GM18502 (cell line): ENCODE measurements around the gene URM1.

Source experiments
- ATAC-seq: cut with Tn5 transposase; IDR thresholded peaks from one replicate; pipeline ENCODE4 v1.9.1; 2021; ENCODE audit warnings: mild to moderate bottlenecking; ENCODE audit not compliant: unreplicated experiment, poor library complexity

The URM1 gene

DNA sequence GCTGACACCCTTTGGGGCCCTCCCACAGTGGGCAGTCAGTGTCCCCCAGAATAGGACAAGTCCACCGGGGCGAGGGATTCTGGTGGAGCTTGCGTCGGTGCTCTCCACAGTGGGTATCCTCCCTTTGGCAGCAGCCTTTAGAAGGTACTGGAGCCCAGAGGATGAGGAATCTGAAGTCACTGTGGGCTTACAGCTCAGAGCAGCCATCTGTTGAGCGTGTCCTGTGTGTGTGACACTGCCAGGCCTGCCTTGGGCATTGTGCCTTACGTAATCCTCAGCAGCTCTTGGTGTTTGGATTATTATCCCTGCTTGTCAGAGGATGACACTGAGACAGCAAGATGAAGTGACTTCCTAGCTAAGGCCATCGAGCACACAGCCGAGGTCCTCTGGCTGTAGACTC is 12.6 kb downstream of the URM1 start:
- ATAC-seq = no peak

DNA sequence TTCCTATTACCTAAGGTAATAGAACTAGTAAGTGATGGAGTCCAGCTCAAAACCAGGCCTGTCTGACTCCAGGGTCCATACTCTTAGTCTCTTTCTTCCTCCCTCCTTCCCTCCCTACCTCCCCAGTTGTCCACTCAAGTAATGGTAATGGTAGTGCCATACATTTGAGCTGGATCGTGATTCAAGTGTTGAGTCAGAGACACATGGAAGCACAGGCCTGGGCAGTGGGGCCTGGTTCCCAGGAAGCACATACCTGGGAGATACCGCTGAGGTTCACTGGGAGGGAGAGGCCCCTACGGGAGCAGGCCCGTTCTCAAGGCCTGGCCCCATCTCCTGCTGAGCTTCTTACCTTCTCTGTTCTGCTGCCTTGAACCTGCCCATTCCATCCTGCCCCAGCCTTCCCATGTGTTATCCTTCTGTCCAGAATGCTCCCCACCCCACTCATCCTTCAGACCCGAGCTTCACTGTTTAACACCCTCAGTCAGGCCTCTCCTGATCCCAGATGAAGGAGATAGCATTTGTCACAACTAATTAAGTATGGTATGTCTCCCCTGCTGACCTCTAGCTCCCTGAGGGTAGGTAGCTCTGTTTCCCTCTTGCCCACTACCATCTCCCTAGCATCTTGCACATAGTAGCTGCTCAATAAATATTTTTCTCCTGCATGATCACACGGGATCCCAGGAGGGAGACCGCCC is 13.8 kb downstream of the URM1 start:
- ATAC-seq = no peak

DNA sequence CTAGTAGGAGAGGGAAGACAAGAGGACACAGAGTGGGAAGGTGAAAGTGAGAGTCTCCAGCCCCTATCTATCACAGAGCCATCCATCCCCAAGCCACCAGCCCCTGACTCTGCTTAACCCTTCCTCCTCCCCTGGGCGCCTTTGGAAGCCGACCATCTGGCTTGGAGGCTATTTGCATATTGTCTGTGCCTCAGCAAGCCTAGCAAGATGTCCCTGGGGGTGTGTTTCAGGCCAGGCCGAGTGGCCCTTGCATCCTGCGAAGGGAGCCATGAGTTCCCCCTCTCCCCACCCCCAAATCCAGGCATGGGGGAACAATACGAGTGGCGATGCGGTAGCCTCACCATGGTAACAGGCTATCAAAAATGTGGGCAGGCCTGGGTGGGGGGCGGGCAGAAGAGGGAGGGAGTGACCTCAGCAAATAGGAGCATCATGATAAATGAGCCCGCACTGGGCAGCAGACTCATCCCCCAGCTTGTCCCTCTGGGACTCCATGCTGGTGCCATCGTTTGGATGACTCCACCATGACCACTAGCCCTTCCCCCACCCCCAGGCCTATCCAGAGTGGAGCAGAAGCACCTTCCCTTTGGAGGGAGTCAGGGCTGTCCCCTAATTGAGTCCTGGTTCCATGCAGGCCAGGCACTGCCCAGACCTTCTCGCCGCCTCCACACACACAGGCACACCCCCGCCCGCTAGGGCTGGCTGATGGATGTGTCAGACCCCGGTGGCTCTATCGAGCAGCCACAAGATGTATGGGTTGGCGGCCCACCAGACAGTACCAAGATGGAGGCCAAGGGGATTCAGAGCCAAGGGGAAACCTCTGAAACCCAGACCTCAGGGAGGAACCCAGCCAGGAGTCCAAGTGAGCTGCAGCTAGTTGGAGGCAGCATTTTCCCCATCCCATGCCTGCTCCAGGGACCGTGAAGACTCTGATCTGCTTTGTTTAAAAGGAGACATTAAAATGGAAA is 14.6 kb downstream of the URM1 start:
- no peak for ATAC-seq

DNA sequence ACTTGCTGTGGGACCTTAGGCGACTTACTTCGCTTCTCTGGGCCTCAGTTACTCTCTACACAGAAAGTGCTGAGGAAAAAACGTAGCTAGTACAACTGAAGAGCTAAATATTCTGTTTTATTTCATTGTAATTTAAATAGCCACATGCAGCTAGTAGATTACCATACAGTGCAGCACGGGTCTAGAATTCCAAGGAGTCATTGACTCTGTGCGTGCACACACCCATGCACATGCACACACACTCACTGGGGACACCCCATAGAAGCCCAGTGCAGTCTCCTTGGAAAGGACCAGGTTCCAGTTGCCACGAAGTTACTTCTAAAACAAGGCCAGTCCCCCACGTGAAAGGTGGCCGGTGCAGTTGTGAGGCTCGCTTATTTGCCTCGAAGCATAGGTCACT is 17.0 kb downstream of the URM1 start:
- ATAC-seq = no peak

DNA sequence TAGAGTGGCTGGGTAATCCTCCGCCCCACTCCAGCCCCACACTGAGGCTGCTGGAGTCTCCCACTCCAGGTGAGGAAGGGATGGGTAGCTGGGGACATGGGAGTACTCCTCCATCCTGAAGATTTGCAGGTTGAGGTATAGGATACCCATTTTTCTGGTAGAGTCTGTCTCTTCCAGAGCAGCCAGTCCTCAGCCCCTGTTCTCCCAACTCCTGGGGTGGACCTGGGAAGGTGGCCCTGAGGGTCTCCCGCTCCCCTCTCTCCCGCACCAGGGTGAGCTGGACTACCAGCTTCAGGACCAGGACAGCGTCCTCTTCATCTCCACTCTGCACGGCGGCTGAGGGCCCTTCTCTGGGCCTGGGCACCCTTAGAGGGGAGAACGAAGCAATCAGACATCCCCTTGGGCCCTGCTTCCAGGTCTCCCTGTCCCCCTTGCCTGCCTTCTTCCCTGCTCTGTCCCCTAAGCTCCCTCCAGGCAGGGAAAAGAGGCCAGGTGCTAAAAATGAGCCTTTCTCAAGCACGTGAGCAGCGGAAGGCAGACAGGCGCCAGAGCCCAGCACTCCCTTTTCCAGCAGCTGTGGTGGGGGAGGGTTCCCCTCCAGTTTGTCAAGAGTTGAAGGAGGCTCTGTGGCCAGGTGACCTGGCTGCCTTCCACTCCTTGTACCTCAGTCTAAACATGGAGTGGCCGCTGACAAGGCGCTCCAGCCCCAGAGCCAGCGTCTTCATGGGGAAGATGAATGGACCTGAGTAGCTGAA is 18.4 kb downstream of the URM1 start:
- no peak for ATAC-seq

DNA sequence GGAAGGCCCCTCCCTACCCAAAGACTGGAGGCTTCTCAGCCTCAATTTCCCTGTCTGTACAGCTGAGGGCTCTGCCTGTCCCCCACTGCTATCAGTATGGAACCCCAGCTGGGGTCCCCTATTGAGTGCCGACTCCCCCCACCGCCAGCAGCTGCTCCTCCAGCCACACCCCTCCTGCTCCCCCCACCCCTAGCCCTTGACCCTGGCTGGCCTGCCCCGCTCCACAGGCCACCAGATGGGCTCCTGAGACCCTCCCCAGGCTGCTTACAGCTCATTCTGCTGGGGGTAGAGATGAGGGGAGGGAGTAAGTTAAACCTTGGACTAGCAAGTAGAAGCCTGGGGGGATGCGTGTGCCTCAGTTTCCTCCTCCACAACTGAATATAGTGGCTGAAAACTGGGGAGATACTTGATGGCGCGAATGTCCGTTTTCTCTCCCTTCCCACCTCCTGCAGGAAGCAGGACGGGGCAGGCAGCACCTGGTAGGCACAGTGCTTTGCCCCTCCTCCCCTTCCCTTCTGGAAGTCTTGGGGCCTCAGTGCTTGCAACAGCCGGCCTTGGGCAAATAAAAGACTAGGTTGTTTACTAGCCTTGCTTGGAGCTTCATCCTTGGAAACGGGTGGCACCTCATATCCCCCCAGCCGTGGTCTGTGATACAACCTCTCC is 19.1 kb downstream of the URM1 start:
- ATAC-seq = no peak

DNA sequence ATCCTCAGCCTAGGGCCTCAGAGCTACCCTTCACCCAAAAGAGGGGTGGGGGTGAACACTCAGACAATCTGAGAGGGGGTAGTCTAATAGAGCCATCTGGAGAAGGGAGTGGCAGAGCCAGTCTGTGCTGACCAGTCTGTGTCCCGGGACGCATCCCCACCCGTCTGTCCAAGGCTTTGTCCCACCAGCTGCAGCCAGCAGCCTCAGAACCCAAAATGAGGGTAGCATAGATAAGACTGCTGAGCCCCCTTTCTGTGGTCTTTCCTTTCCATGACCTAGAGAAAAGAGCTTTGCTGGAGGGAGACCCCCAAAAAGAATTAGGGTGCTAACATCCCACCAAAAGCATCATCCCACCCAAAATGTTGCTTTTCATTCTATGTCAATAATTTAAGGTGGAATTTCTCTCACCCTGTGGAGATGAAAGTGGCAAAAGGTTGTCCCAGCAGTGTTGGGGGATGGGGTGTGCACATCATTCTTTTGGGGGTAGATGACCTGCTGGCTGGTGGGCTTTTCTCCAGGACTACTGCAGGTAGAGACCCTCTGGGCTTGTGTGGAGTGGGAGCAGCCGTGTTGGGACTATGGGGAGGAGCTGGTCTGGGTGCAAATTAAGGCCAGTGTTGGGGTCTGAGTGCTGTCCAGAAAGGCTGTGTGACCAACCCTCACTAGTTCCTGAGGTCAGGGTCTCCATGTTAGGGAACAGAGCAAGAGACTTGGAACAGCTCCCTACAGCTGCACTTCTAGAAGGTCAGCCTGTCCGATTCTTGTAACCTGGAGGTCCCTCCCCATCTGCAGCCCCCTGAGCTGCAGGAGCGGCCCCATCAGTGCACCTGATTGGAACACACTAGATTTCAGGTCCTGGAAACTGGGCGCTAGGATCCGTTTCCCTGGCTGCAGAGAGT is 19.9 kb downstream of the URM1 start:
- no peak for ATAC-seq

DNA sequence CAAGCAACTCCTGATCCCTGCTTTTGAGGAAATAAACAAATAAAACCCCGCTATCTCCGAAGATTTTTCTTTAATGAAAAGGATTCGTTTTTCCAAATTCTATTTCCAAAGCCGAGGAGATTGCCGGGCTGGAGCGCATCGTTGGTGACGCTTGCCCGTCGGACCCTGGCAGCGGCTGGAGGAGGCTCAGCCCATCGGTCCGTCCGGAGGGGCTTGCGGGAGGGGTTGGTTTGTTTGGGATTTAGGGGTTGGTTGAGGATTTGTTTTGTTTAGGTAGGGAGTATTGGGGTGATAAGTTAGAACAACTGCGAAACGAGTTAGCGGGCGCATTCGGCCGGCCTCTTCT is 20.8 kb downstream of the URM1 start:
- ATAC-seq = no peak

DNA sequence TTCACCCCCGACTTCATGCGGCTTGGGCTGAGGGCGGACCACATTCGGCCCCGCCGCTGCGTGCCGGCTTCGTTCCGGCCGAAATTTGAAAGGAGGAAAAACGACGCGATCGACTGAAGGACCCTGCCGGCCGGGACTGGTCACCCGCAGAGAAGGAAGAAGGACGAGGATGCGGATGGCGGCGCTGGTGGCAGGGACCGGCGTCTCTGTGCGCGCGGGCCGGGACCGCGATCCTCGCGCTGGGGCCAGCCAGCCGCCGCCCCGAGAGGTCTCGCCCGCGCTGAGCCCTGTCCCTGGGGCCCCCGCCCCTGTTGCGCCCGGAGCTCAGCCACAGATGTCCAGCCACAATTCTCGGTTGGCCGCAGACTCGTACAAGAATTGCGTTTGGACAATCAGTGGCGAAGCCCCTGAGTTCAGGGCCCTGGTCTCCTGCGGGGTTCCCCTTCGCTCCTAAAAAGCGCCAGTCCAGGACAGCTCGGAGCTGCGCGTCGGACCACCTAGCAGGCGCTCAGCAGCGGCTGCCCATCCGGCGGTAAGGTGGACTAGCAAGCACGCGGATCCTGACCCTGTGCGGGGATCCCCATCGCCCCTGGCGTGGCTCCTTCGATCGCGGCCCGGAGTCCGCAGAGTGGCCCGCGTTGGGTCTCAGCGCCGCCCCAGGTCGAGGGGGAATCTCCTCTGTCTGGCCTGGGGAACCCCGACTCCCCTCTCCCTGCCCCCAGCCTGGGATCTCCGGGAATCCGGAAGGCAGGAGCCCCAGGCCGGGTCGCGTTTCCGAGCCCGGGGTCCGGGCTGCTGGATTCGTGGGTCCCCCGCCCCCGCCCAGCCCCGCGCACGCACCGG is 21.3 kb downstream of the URM1 start:
- no peak for ATAC-seq

DNA sequence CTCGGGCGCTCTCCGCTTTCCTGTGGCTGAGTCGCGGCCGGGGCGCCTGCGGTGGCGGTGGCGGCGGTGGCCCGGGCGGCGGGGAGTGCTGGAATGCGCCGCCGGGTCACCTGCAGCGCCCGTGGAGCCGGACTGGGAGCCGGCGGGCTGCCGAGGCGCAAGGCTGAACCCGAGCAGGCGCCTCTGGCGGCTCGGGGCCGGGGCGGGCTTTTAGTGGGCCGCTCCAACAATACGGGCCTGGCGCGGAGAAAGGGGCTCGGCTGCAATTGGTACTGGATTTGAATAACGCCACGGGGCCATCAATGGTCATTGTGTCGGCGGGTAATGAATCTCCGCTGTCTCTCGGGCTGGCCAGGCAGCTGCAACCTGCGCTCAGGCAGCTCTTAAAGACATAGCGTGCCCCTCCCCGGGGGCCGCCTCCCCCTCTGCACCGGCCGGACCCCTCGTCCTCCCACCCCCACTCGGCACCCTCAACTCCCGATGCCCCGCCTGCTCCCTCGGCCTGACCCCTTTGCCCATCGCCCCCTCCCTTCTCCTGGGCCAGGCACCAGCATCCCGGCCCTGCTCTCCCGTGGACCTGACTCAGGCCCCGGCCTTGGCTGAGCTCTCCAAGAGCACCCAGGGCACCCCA is 22.1 kb downstream of the URM1 start:
- no peak for ATAC-seq

DNA sequence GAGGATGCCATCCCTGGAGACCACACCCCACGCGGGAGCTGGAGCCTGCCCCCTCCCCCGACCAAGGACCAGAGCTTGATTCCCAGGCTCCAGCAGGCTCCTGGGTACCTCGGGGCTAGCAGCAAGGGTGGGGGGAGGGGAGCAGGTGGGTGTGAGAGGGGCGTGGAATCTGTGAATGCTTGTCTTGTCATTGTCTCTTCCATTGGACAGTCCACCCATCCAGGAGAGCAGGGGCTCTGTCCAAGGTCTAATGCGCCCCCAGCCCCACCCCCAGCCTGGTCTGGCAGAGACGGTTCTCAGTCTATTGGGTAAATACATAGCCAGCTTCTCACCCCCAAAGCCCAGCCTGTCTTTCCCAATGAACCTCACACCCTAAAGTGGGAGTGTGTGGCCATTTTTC is 22.8 kb downstream of the URM1 start:
- no peak for ATAC-seq

DNA sequence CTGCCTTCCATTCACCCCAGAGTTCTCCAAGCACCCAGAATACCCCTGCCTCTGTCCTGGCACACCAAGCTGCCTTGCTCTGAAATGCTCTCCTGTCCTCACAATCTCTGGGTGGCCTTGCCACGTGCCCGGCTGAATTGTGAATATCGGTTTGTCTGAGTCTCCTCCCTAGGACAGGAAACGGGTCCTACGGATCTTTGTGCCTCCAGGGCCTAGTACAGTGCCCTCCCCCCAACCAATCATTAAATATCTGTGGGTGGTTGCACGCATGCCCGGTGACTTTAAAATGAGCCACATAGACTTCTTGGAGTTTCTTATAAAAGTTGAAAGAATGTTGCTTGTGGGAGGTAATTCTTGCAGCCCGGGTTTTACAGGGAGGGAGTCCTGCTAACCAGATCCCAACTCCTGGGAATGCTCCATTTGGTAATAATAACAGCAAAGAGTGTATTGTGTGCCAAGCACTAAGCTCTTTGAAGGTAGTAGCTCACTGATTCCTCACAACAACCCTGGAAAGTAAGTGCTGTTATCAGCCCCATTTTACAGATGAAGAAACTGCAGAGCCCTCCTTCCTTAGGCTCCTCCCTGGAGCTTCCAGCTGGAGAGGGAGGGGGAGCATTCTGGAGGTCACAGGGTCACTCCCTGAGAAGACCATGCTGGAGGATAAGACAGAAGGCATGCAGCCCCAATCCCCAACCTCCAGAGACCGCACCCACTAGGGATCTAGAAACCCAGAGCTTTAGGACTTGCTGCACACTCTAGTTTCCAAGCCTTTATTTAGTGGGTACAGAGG is 23.4 kb downstream of the URM1 start:
- no peak for ATAC-seq

DNA sequence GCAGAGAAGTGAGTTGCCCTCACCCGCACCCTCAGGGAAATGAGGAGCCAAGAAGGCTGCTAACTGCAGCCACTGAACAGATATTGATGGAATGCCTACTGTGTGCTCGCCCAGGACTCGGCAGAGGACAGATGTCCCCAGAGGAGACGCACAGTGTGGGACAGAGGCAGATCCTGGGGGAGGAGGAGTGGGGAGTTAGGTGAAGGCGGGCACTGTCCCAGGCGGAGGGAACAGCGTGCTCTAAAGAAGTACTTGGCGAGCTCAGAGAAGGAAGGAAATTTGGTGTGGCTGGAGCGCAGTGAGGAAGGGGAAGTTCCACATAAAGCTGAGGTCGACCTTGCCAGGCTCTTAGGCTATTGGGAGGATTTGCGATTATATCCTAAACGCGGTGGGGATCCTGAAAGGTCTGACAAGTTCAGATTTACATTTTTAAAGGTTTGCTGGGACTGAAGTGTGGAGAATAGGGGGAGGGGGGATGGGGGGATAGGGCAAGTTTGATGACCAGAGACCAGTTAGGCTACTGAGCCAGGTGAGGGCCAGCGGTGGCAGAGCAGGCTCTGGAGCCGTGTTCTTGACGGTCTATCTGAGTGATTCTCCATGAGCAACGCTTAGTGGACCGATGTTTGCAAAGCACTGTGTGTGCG is 25.9 kb downstream of the URM1 start:
- ATAC-seq = no peak

DNA sequence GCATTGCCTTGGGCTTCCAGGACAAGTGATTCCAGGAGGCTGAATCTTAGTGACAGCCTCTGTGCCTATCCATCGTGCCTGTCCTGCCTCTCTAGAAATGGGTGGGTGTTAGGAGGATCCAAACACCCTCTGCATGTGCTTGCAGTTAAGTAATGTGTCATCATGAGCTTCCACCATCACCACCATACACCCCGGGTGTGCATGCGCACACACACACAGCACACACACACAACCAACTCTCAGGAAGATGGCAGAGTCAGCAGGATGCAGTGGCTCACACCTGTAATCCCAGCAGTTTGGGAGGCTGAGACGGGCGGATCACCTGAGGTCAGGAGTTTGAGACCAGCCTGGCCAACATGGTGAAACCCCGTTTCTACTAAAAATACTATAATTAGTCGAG is 26.7 kb downstream of the URM1 start:
- no peak for ATAC-seq

DNA sequence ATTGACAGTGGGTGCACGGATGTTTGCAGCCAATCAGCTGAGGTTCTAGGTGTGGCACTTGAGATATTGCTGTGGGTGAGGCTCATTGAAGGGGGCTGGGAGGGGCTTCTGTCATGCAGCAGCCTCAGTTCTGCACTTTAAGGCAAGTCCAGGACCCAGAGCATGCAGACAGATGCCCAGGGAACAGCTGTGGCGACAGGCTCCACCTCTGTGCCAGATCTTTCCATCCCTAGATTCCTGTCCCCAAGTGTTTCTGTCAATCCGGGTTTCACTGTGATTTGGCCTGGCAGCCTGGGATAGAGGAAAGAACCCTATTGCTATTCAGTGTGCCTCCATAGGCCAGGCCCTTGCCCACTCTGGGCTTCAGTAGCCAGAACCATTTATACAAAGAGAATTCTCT is 28.7 kb downstream of the URM1 start:
- no peak for ATAC-seq

DNA sequence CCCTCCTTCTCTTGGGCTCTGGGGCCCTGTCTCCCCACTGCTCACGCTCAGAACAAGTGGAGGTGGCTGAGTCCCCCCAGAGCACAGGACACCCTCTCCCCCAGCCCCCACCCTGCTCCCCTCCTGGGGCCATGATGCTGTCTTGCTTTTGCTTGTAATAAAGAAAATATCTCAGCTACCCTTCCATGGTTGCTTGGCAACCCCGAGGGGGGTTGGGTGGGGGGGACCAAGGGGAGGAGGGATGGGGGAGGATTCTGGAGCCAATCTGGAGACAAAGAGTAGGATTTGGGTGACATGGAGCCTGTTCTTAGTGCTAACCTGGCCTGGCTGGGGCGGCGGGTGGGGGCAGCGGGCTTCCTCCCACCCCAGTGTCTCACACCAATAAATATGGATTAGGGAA is 33.4 kb downstream of the URM1 start:
- ATAC-seq = no peak
